Cardiac fibroblast (primary cell): ENCODE data around the gene FTCD.

ENCODE experiments used
- DNase-seq, 2 donors: peaks; one replicate each; pipeline versions ENCODE4 v3.0.0 to v3.0.0-alpha.2; 2010; ENCODE audit warnings: low read depth in 2 of 2
- H3K4me3 ChIP-seq, 2 donors: replicated peaks in 1 of 2; 1 replicate in 1 of 2; 2 replicates in 1 of 2; pipeline ENCODE4 v1.5.1; 2011; ENCODE audit warnings: low read depth in 2 of 2, low read length in 2 of 2, mild to moderate bottlenecking in 2 of 2, moderate library complexity in 1 of 2
- TF ChIP-seq, protein P1 (sequence below): IDR thresholded peaks from one replicate; pipeline ENCODE4 v1.5.1; 2011; ENCODE audit warnings: low read depth, mild to moderate bottlenecking, low read length, inconsistent platforms

Gene FTCD

DNA sequence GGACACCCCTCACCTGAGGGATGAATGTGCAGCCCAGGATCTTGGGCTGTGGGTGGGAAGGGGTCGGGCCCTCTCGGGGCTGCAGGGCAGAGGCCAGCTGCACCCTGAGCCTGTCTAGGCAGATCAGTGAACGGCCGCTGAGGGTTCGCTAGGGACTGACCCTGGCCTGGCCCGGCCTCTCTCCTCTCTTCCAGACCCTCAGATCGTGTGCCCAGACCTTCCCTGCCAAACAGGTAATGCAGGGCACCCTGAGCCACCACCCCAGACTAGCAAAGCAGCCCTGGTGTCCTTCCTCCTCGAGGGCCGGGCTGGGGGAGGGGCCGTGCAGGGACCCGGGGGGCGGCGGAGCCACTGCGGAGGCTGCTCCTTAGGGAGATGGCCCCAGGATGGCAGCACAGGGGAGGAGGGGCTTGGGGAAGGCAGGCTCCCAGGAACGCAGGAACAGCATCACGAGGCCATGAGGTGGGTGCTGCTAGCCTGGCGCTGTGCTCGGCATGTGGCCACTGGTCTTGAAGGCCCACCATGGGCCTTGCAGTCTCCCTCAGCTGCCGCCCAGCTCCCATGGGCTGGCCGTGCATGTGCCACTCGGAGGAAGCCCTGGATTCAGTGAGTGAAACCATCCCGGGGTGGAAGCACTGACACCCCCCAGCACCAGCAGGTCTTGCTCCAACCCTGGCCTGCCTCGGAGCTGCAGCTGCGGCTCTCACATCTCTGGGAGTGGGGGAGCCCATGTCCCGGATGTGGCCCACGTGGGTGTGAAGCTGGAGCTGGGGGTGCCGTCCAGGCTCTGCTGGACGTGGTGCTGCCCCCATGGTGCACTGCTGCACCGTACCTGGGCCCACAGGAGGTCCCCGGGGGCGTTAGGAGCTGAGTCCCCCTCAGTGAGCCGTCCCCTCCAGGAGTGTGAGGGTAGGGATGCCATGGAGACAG, 28.8 kb downstream of the FTCD start:
- no peak overlapping the region for H3K4me3 ChIP-seq
- TF ChIP-seq, protein P1, sequence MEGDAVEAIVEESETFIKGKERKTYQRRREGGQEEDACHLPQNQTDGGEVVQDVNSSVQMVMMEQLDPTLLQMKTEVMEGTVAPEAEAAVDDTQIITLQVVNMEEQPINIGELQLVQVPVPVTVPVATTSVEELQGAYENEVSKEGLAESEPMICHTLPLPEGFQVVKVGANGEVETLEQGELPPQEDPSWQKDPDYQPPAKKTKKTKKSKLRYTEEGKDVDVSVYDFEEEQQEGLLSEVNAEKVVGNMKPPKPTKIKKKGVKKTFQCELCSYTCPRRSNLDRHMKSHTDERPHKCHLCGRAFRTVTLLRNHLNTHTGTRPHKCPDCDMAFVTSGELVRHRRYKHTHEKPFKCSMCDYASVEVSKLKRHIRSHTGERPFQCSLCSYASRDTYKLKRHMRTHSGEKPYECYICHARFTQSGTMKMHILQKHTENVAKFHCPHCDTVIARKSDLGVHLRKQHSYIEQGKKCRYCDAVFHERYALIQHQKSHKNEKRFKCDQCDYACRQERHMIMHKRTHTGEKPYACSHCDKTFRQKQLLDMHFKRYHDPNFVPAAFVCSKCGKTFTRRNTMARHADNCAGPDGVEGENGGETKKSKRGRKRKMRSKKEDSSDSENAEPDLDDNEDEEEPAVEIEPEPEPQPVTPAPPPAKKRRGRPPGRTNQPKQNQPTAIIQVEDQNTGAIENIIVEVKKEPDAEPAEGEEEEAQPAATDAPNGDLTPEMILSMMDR, result no peak
- DNase-seq, result no peak

DNA sequence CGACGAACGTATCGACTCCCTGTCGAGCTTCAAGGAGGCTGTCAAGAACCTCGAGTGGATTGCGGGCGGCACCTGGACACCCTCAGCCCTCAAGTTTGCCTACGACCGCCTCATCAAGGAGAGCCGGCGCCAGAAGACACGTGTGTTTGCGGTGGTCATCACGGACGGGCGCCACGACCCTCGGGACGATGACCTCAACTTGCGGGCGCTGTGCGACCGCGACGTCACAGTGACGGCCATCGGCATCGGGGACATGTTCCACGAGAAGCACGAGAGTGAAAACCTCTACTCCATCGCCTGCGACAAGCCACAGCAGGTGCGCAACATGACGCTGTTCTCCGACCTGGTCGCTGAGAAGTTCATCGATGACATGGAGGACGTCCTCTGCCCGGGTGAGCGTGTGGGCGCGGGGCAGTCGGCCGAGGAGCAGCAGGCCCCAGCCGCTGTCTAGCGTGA, 29.5 kb downstream of the FTCD start:
- DNase-seq, result no peak
- H3K4me3 ChIP-seq, result no peak overlapping the region
- TF ChIP-seq, protein P1, result no peak

DNA sequence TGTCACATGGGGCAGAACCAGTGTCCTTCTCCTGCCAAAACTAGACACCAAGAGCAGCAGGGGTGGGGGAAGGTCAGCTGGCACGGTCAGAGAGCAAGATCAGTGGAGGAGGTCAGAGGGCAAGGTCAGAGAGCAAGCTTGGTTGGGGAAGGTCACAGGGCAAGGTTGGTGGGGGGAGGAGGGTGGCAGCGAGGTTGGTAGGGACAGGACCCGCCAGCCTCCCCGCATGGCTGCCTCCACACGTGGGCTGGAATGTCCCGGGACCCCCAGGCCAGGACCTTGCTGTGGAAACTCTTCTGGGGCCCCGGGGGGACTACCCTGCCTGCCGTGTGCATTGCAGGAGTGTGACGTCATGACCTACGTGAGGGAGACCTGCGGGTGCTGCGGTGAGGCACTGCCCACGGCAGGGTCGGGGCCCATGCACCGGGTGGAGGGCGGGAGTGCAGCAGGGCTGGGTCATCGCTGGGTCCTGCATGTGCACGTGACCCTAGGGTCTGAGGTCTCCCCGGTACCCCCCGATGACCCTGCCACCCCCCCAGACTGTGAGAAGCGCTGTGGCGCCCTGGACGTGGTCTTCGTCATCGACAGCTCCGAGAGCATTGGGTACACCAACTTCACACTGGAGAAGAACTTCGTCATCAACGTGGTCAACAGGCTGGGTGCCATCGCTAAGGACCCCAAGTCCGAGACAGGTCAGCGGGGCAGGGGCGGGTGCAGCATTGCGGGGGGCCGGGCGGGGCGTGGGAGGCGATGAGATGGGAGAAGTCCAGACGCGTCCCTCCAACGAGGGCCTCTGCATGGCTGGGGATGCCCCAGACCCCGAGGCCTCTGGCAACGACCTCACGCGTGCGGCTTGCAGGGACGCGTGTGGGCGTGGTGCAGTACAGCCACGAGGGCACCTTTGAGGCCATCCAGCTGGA, 30.2 kb downstream of the FTCD start:
- no peak for DNase-seq
- no peak overlapping the region for H3K4me3 ChIP-seq
- TF ChIP-seq, protein P1, result no peak

DNA sequence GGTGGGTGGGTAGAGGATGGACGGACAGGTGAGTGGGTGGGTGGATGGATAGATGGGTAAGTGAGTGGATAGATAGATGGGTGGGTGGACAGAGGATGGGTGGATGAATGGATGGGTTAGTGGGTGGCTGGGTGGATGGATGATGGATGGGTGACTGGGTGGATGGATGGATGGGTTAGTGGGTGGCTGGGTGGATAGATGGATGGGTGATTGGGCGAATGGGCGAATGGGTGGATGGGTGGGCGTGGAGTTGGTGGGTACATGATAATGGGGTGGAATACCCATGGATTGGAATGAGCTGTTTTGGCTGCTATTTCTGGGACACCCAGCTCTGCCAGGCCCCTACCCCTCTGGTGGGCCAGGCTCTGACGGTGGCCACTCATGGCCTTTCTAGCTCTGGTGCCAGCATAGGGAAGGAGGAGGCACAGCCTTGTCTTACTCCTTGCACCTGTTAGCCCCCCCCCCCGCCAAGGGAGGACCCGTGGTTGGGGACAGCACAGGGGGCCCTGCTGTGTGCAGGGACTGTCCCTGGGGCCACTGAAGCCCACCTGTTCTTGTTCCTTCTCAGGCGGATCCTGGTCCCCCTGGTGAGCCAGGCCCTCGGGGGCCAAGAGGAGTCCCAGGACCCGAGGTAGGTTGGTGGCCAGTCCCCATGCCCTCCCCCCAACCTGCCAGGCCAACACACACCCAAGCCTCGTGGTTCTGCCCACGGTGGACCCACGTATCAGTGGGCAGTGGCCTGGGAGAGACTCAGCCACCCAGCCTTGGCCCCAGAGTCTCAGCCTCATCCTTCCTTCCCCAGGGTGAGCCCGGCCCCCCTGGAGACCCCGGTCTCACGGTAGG, 31.1 kb downstream of the FTCD start:
- no peak overlapping the region for H3K4me3 ChIP-seq
- TF ChIP-seq, protein P1, result no peak
- no peak for DNase-seq

DNA sequence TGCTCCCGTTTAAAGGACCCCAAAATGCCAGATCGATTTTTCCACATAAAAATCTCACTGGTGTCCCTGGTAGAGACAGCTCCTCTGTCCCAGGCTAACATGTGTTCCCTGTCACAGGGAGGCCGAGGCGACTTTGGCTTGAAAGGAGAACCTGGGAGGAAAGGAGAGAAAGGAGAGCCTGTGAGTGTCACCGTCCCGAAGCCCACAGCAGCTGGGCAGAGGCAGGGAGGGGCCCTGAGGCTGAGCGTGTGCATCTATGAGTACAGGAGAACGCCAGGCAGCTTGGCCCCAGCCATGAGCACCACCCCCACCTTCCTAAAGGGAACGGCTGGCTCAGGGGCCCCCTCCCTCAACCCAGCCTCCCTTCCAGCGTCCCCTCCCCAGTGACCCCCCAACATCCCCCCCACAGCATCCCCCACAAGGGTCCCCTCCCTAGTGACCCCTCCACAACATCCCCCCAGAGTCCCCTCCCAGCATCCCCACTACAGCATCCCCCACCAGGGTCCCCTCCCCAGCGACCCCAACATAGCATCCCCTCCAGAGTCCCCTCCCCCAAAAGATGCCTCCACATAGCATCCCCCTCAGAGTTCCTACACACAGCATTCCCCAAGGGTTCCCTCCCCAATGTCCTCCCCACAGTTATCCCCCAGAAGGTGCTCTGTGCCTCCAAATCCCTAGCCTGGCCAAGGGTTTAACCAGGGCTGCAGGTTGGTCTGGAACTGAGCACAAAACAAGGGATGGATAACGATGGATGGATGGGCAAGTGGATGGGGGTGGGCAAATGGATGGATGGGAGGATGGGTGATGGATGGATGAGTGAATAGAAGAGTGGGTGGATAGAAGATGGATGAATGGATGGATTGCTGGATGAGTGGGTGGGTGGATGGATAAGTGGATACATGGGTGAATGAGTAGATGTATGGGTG, 32.4 kb downstream of the FTCD start:
- TF ChIP-seq, protein P1, result no peak
- DNase-seq, result no peak
- no peak overlapping the region for H3K4me3 ChIP-seq
